Kidney (tissue), 14 donors: ENCODE measurements around the gene GJD3. TPM values are rescaled to one million over a fixed set of nuclear protein-coding genes. Genes with fewer than 3 reads are reported as not detected.
"Not testable (repeated sequence)": the region's sequence is repeated elsewhere in the genome, so short reads cannot be mapped to it uniquely, and the experiment has no call there.

ENCODE experiments used
- DNase-seq, 5 donors: peaks; one replicate each; pipeline ENCODE4 v3.0.0-alpha.2; 2013 to 2020
- FAIRE-seq: peaks from 2 replicates; lab custom pipeline; 2012; peaks lifted over from hg19 to GRCh38; lab: Jason Lieb, UNC
- H3K27ac ChIP-seq, 2 donors: one replicate each; pipeline ENCODE4 v1.7.0; 2013; ENCODE audit warnings: low read depth in 2 of 2, low read length in 2 of 2, inconsistent platforms in 1 of 2
- H3K27me3 ChIP-seq: one replicate; pipeline ENCODE4 v1.7.1; 2013; ENCODE audit warnings: low read length, inconsistent platforms; ENCODE audit not compliant: control insufficient read depth, insufficient read depth
- H3K36me3 ChIP-seq, 3 donors: one replicate each; pipeline versions ENCODE4 v1.7.0 to v1.7.1; 2013; ENCODE audit warnings: low read length in 3 of 3, control low read depth in 1 of 3, inconsistent platforms in 1 of 3; ENCODE audit not compliant: insufficient read depth in 3 of 3, control insufficient read depth in 2 of 3
- H3K4me1 ChIP-seq, 3 donors: one replicate each; pipeline versions ENCODE4 v1.7.0 to v1.7.1; 2013; ENCODE audit warnings: low read length in 3 of 3, inconsistent platforms in 1 of 3, low read depth in 1 of 3; ENCODE audit not compliant: control insufficient read depth in 2 of 3, insufficient read depth in 2 of 3
- H3K4me3 ChIP-seq, 3 donors: one replicate each; pipeline versions ENCODE4 v1.7.0 to v1.8.1; 2013; ENCODE audit warnings: low read length in 3 of 3, control low read depth in 1 of 3, inconsistent platforms in 1 of 3
- H3K9ac ChIP-seq, 3 donors: one replicate each; pipeline versions ENCODE4 v1.7.0 to v1.7.1; 2013; ENCODE audit warnings: low read length in 3 of 3, control low read depth in 1 of 3, inconsistent platforms in 1 of 3
- H3K9me3 ChIP-seq, 3 donors: one replicate each; pipeline versions ENCODE4 v1.7.0 to v1.7.1; 2013; ENCODE audit warnings: low read length in 3 of 3, control low read depth in 1 of 3, inconsistent platforms in 1 of 3; ENCODE audit not compliant: control insufficient read depth in 2 of 3, insufficient read depth in 1 of 3
- CTCF ChIP-seq: IDR thresholded peaks from 3 replicates; pipeline ENCODE4 v1.5.1; 2012; ENCODE audit warnings: mild to moderate bottlenecking, moderate library complexity, borderline replicate concordance; ENCODE audit not compliant: insufficient read depth; ENCODE audit errors: extremely low read depth
- intact Hi-C: fragments of 100-400 bp; cut with DNase I; formaldehyde crosslinking; loops from one replicate; pipeline ENCODE4 v1.11.1; 2022
- polyA plus RNA-seq: library from polyadenylated mRNA; stranded (reverse); fragments of 350-450 nt; fragmentation: Illumina TruSeq; extraction: RNeasy Lipid Tissue Mini Kit (QIAGEN cat#74804); gene quantifications from one replicate; pipeline ENCODE4 v1.2.3, GENCODE V29; 2014; ENCODE audit warnings: low read depth, low replicate concordance; ENCODE audit not compliant: insufficient read depth
- total RNA-seq: library from RNA; stranded (reverse); fragmentation: NEBNext Ultra II Directional; extraction: Animal tissue kit (Norgen Biotek cat#: 25700); gene quantifications from one replicate; pipeline ENCODE4 v1.2.1, GENCODE V29; 2021
- donor health status: control.
- donor health status: control.
- donor health status: control.
- donor health status: control.
- donor health status: control.
- donor health status: DM: yes; HTN: yes; CAD: no.
- donor health status: Normal renal cell carcinoma (clear cell type).

GJD3 gene
- total and polyA plus RNA-seq, 2 donors from 2014 or later = 2.6 TPM; not detected in 1

GRCh38 chr17:40374821-40375498 lies 10.4 kb upstream of the GJD3 start:
- no peak overlapping the region for H3K27ac ChIP-seq
- no peak overlapping the region for H3K9ac ChIP-seq
- intact Hi-C loops = no loop called here
- no peaks in the 10 kb centered on the region for H3K36me3 ChIP-seq
- no peak for TF ChIP-seq CTCF
- no peak for FAIRE-seq
- H3K4me1 ChIP-seq = no peaks in the 10 kb centered on the region
- H3K9me3 ChIP-seq = no peaks in the 10 kb centered on the region
- H3K27me3 ChIP-seq = no peaks in the 10 kb centered on the region
- DNase-seq = no peak
- H3K4me3 ChIP-seq = no peak overlapping the region

- no peaks in the 10 kb centered on the region for H3K4me1 ChIP-seq
- H3K9ac ChIP-seq = no peak overlapping the region
- no peak overlapping the region for H3K4me3 ChIP-seq
- DNase-seq = no peak
- intact Hi-C loops = no loop called here
- H3K27ac ChIP-seq = no peak overlapping the region
- H3K9me3 ChIP-seq = no peaks in the 10 kb centered on the region
- TF ChIP-seq CTCF = no peak
- no peaks in the 10 kb centered on the region for H3K36me3 ChIP-seq
- no peaks in the 10 kb centered on the region for H3K27me3 ChIP-seq
- FAIRE-seq = no peak
These were observed 9.5 kb upstream of the GJD3 start for GRCh38 chr17:40373999-40374398.

GRCh38 chr17:40373324-40373723 lies 8.8 kb upstream of the GJD3 start:
- Histone ChIP-seq H3K27me3 (no peaks in the 10 kb centered on the region), H3K9me3 (no peaks in the 10 kb centered on the region), H3K4me3 (no peak overlapping the region), H3K36me3 (no peaks in the 10 kb centered on the region), H3K4me1 (no peaks in the 10 kb centered on the region), H3K9ac (no peak overlapping the region), H3K27ac (no peak overlapping the region)
- DNase-seq (no peak), FAIRE-seq (no peak)
- no peak for TF ChIP-seq CTCF
- intact Hi-C loops = no loop called here

- H3K9me3 ChIP-seq, H3K36me3 ChIP-seq, H3K27me3 ChIP-seq, H3K9ac ChIP-seq, FAIRE-seq, H3K4me1 ChIP-seq, H3K27ac ChIP-seq, H3K4me3 ChIP-seq, DNase-seq, intact Hi-C loops: not testable (repeated sequence)
These were observed 8.1 kb upstream of the GJD3 start for GRCh38 chr17:40372644-40373043.
